Bronchial epithelial cell (primary cell): ENCODE results near the gene C20orf202. TPM values are rescaled to one million over a fixed set of nuclear protein-coding genes. Genes with fewer than 3 reads are reported as not detected.

ENCODE experiments used
- DNase-seq: peaks from one replicate; pipeline ENCODE4 v3.0.0-alpha.2; 2010; ENCODE audit warnings: low read depth
- FAIRE-seq: peaks from 2 replicates; lab custom pipeline; 2011; peaks lifted over from hg19 to GRCh38; lab: Jason Lieb, UNC
- H3K27me3 ChIP-seq: 2 replicates; pipeline ENCODE4 v1.5.1; 2011; ENCODE audit warnings: low read length; ENCODE audit not compliant: control insufficient read depth, insufficient read depth
- H3K36me3 ChIP-seq: 2 replicates; pipeline ENCODE4 v1.5.1; 2011; ENCODE audit warnings: low read length; ENCODE audit not compliant: control insufficient read depth, insufficient read depth
- H3K4me3 ChIP-seq: 2 replicates; pipeline ENCODE4 v1.5.1; 2011; ENCODE audit warnings: mild to moderate bottlenecking, low read depth, low read length, control low read depth
- total RNA-seq: library from RNA; depleted of rRNA; stranded (reverse); fragments of >200 nt; gene quantifications from 2 replicates; pipeline ENCODE4 v1.2.1, GENCODE V29; 2014
- TF ChIP-seq, protein P1 (sequence below): IDR thresholded peaks from 2 replicates; pipeline ENCODE4 v1.5.1; 2011; ENCODE audit warnings: mild to moderate bottlenecking, moderate library complexity, low read length, control low read depth, inconsistent platforms; ENCODE audit not compliant: insufficient read depth, severe bottlenecking

Gene C20orf202
- total RNA-seq, 1 donor from 2014 or later, result not detected

DNA sequence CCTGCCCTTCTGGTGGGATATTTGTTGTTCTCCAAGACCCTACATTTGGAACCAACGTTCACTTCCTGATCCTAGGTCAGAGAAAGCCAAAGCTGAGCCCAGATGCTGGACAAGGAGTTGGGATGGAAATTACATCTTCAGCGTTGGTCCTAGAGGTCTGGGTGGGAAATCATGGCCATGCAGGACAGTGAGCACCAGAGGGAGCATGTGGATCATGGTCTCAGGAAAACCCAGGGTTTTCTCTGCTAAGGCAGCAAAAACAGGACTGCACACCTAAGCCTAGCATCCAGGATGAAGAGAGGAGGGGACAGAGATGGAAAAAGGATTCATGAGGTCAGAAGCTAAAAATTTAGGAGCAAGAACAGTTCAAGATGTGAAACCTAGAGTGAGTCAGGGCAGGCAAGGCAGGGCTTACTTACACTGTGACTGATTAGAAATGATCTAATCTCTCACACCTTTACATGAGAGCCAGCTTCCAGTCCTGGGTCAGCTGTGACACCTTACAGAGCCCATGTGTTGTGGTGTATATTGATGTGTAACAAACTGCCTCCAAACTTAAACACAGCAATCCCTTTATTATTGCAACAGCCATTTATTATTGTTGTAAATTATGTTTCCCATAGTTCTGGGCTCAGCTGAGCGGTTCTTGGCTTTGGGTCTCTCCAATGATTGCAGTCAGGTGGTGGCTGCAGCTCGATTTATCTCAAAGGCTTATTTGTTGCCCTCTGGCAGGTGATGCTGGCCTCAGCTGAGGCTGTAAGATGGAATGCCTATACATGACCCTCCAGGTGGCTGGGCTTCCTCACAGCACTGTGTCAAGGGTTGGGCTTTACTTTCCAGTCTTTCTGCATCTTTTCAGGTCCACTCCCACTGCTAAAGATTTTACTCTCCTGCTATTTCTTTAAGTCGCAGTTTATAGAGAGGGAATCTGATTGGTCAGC, 6.5 kb downstream of the C20orf202 start:
- H3K4me3 ChIP-seq, result no peak overlapping the region
- no peak for FAIRE-seq
- peak; percentile 31 for DNase-seq
- peaks cover 3% of the 10 kb centered on the region for H3K27me3 ChIP-seq
- TF ChIP-seq, protein P1, sequence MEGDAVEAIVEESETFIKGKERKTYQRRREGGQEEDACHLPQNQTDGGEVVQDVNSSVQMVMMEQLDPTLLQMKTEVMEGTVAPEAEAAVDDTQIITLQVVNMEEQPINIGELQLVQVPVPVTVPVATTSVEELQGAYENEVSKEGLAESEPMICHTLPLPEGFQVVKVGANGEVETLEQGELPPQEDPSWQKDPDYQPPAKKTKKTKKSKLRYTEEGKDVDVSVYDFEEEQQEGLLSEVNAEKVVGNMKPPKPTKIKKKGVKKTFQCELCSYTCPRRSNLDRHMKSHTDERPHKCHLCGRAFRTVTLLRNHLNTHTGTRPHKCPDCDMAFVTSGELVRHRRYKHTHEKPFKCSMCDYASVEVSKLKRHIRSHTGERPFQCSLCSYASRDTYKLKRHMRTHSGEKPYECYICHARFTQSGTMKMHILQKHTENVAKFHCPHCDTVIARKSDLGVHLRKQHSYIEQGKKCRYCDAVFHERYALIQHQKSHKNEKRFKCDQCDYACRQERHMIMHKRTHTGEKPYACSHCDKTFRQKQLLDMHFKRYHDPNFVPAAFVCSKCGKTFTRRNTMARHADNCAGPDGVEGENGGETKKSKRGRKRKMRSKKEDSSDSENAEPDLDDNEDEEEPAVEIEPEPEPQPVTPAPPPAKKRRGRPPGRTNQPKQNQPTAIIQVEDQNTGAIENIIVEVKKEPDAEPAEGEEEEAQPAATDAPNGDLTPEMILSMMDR, result no peak
- no peaks in the 10 kb centered on the region for H3K36me3 ChIP-seq

DNA sequence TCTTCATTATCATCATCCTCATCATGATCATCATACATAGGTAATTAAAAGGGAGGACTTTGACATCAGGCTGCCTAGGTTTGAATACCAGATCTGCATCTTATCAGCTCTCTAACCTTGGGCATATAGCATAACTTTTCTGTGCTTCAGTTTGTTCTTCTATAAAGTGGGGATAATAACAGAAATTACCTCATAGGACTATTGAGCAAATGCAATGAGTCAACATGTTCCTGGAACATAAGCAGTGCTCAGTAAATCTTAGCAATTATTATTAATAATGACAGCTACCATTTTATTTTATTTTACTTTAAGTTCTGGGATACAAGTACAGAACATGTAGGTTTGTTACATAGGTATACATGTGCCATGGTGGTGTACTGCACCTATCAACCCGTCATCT, 7.2 kb downstream of the C20orf202 start:
- H3K27me3 ChIP-seq, result peaks cover 3% of the 10 kb centered on the region
- H3K4me3 ChIP-seq, result no peak overlapping the region
- TF ChIP-seq, protein P1, result no peak
- FAIRE-seq, result no peak
- H3K36me3 ChIP-seq, result no peaks in the 10 kb centered on the region
- peak; percentile 46 for DNase-seq

DNA sequence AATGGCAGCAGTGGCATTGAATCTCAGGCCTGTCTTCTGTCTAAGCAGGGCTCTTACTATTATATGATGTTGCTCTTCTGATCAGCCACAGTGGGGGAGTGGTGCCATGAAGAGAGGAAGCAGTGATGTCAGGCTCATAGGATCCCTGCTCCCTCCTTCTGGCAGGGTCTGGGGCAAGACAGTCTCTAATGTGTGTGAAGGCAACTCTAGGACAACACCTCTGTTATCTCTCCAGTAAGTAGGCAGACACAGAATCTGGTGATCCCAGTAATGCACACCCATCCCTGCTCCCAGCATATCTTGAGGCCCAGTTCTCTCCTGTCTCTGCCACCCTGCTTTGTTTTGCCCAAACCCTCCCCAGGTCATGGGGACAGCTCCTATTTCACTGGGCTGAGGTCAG, 8.8 kb downstream of the C20orf202 start:
- H3K27me3 ChIP-seq, result peaks cover 3% of the 10 kb centered on the region
- FAIRE-seq, result no peak
- TF ChIP-seq, protein P1, result no peak
- no peak for DNase-seq
- no peaks in the 10 kb centered on the region for H3K36me3 ChIP-seq
- no peak overlapping the region for H3K4me3 ChIP-seq

DNA sequence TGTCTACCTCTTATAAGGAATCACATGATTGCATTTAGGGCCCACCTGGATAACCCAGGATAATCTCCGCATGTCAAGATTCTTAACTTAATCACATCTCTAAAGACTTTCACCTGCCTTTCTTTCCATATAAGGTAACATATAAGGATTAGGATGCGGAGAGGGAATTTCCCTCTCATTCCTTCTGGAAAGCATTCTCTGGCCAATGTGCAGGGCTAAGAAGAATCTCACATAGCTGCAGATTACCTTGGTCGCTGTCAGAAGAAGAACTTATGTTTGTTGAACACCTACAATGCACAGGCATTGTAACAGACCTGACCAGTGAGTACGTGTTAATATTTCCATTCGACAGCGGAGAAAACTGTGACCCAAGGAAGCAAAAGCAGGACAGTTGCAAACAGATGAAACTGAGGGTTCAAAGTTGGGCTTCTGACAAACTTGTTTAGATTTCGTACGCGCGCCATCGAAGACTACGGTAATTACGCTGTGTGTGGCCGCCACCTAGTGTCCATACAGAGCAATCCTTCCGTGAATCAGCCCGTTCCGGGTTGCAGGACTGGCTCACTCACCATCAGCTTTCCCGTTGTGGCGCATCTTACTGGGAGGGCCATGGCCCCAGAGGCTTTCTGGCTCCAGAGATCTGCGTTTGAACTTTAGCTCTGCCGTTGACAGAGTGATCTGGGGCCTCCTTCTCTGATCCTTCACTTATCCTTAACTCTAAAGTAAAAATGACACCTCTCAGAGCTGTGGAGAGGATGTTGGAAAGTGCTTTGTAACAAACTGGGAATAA, 9.5 kb downstream of the C20orf202 start:
- TF ChIP-seq, protein P1, result peak; percentile 91
- no peaks in the 10 kb centered on the region for H3K36me3 ChIP-seq
- FAIRE-seq (no peak), DNase-seq (peak; percentile 51)
- no peak overlapping the region for H3K4me3 ChIP-seq
- H3K27me3 ChIP-seq, result peaks cover 1% of the 10 kb centered on the region

DNA sequence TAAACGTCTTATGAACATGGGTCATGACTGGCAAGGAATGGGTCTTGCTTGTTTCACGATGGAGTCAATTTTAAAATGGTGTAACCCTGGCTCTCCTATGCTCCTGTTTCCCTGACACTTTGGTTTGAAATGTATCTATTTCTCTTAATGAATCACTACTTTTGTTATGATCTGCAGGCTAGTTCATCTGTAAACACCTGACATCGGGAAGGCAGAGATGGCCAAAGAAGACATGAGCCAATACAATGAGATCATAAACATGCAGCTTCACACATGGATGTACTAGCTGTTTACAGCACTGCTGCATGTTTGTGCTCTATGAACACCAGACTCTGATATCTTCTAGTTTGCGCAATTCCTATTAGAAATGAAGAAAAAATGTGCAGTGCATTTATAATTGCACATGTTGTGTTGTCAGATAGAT, 11.6 kb downstream of the C20orf202 start:
- no peak for FAIRE-seq

More for the DNA sequence above, 11.6 kb downstream of the C20orf202 start:
- DNase-seq, result no peak
- H3K27me3 ChIP-seq, result no peaks in the 10 kb centered on the region
- H3K4me3 ChIP-seq, result no peak overlapping the region
- TF ChIP-seq, protein P1, result no peak
- H3K36me3 ChIP-seq, result no peaks in the 10 kb centered on the region
